ENCODE data around the gene PRSS1.
"Not testable (repeated sequence)": the region's sequence is repeated elsewhere in the genome, so short reads cannot be mapped to it uniquely, and the experiment has no call there.

Gene PRSS1

GRCh38 chr7:142754681-142755575 is 5.7 kb downstream of the PRSS1 start:
- no peak for TF ChIP-seq CTCF (IDR thresholded peaks at IDR 0.05; ENCODE audit: control extremely low read depth, extremely low read depth, low read depth, missing control alignments)
- DNase-seq (ENCODE audit: extremely low spot score) = no peak
- CTCF ChIA-PET = interaction anchor here (2.8 kb wide), 1 partner anchor 28 kb away, joined by 10 read pairs; no protein-coding TSS in a partner anchor
- POLR2A ChIA-PET = no interaction called here

GRCh38 chr7:142758312-142758711 is 9.0 kb downstream of the PRSS1 start:
- CTCF ChIA-PET = interaction anchor here (1.0 kb wide), 2 partner anchors 9 to 25 kb away, joined by 3 read pairs; partner anchors contain the start of gene PRSS1
- POLR2A ChIA-PET = not testable (repeated sequence)

GRCh38 chr7:142759433-142759832 is 10.2 kb downstream of the PRSS1 start:
- ChIA-PET POLR2A (no interaction called here), CTCF (interaction anchor here (1.0 kb wide), 1 partner anchor 24 kb away, joined by 3 read pairs; no protein-coding TSS in a partner anchor)
- no peak for TF ChIP-seq CTCF (IDR thresholded peaks at IDR 0.05; ENCODE audit: control extremely low read depth, extremely low read depth, low read depth, missing control alignments)
- DNase-seq (ENCODE audit: extremely low spot score) = no peak

More at GRCh38 chr7:142758312-142758711, 9.0 kb downstream of the PRSS1 start:
- DNase-seq (ENCODE audit: extremely low spot score) = not testable (repeated sequence)

- TF ChIP-seq CTCF (IDR thresholded peaks at IDR 0.05; ENCODE audit: control extremely low read depth, extremely low read depth, low read depth, missing control alignments) = no peak
- ChIA-PET CTCF (interaction anchor here (1.2 to 2.1 kb wide), 4 partner anchors 10 to 39 kb away, joined by 3 to 7 read pairs (median 4); partner anchors contain the start of genes PRSS1 and PRSS2), POLR2A (no interaction called here)
- DNase-seq (ENCODE audit: extremely low spot score) = no peak
These were observed 10.9 kb downstream of the PRSS1 start for GRCh38 chr7:142760071-142760642.

GRCh38 chr7:142761606-142762005 is 12.3 kb downstream of the PRSS1 start:
- DNase-seq (ENCODE audit: extremely low spot score); POLR2A ChIA-PET: not testable (repeated sequence)
- CTCF ChIA-PET = interaction anchor here (0.9 to 2.1 kb wide), 5 partner anchors 11 to 204 kb away, joined by 3 to 7 read pairs (median 4); partner anchors contain the start of gene PRSS1

GRCh38 chr7:142762104-142762503 is 12.8 kb downstream of the PRSS1 start:
- ChIA-PET POLR2A (no interaction called here), CTCF (interaction anchor here (0.9 to 1.4 kb wide), 4 partner anchors 16 to 204 kb away, joined by 3 to 4 read pairs (median 4); no protein-coding TSS in a partner anchor)
- DNase-seq (ENCODE audit: extremely low spot score) = no peak
- TF ChIP-seq CTCF (IDR thresholded peaks at IDR 0.05; ENCODE audit: control extremely low read depth, extremely low read depth, low read depth, missing control alignments) = no peak

GRCh38 chr7:142767451-142767850 is 18.2 kb downstream of the PRSS1 start:
- no peak for DNase-seq (ENCODE audit: extremely low spot score)
- ChIA-PET POLR2A (no interaction called here), CTCF (interaction anchor here (1.1 to 9.5 kb wide), 4 partner anchors 11 to 135 kb away, joined by 3 to 99 read pairs (median 4); no protein-coding TSS in a partner anchor)
- TF ChIP-seq CTCF (IDR thresholded peaks at IDR 0.05; ENCODE audit: control extremely low read depth, extremely low read depth, low read depth, missing control alignments) = no peak

Measured in GM10248 (cell line).